Fibroblast of lung (primary cell): ENCODE measurements around the gene PRDM16. TPM values are rescaled to one million over a fixed set of nuclear protein-coding genes. Genes with fewer than 3 reads are reported as not detected.

ENCODE experiments used
- DNase-seq, 2 donors: peaks; one replicate each; pipeline versions ENCODE4 v3.0.0 to v3.0.0-alpha.2; 2010; ENCODE audit warnings: low read depth in 2 of 2
- H2AFZ ChIP-seq: 2 replicates; pipeline ENCODE4 v1.5.1; 2012; ENCODE audit warnings: low read length, control low read depth, inconsistent platforms
- H3K27ac ChIP-seq: 2 replicates; pipeline ENCODE4 v1.5.1; 2011; ENCODE audit warnings: low read length, control low read depth; ENCODE audit not compliant: insufficient read depth
- H3K27me3 ChIP-seq: 2 replicates; pipeline ENCODE4 v1.5.1; 2011; ENCODE audit warnings: mild to moderate bottlenecking, low read length; ENCODE audit not compliant: control insufficient read depth, insufficient read depth
- H3K36me3 ChIP-seq: 2 replicates; pipeline ENCODE4 v1.5.1; 2011; ENCODE audit warnings: low read length; ENCODE audit not compliant: control insufficient read depth, insufficient read depth
- H3K4me1 ChIP-seq: 2 replicates; pipeline ENCODE4 v1.5.1; 2011; ENCODE audit warnings: low read length; ENCODE audit not compliant: control insufficient read depth, insufficient read depth; ENCODE audit errors: extremely low read depth
- H3K4me2 ChIP-seq: 2 replicates; pipeline ENCODE4 v1.5.1; 2011; ENCODE audit warnings: low read length, control low read depth; ENCODE audit not compliant: insufficient read depth; ENCODE audit errors: extremely low read depth
- H3K4me3 ChIP-seq, 4 experiments: fragments of 200-600 bp in 1 of 4; sonication (generic) in 1 of 4; replicated peaks in 1 of 4; 2 replicates each; pipeline ENCODE4 v1.5.1; 2011 to 2016; ENCODE audit warnings: low read length in 4 of 4, low read depth in 3 of 4, mild to moderate bottlenecking in 3 of 4, control low read depth in 2 of 4, inconsistent platforms in 1 of 4, mixed read lengths in 1 of 4; ENCODE audit not compliant: insufficient read depth in 1 of 4; ENCODE audit errors: control extremely low read depth in 1 of 4
- H3K79me2 ChIP-seq: 2 replicates; pipeline ENCODE4 v1.5.1; 2012; ENCODE audit warnings: mild to moderate bottlenecking, low read length, inconsistent platforms; ENCODE audit not compliant: control insufficient read depth, insufficient read depth
- H3K9ac ChIP-seq: 2 replicates; pipeline ENCODE4 v1.5.1; 2011; ENCODE audit warnings: mild to moderate bottlenecking, low read length, control low read depth; ENCODE audit not compliant: insufficient read depth
- H3K9me3 ChIP-seq: 2 replicates; pipeline ENCODE4 v1.5.1; 2012; ENCODE audit warnings: low read depth, low read length; ENCODE audit not compliant: control insufficient read depth, insufficient read depth
- H4K20me1 ChIP-seq: 2 replicates; pipeline ENCODE4 v1.5.1; 2011; ENCODE audit warnings: low read length; ENCODE audit not compliant: control insufficient read depth, insufficient read depth; ENCODE audit errors: extremely low read depth
- CTCF ChIP-seq, 2 donors: IDR thresholded peaks in 1 of 2; conservative IDR thresholded peaks in 1 of 2; 1 replicate in 1 of 2; 2 replicates in 1 of 2; pipeline ENCODE4 v1.5.1; 2011 to 2012; ENCODE audit warnings: low read length in 2 of 2, control low read depth in 1 of 2, inconsistent platforms in 1 of 2, low read depth in 1 of 2, mild to moderate bottlenecking in 1 of 2
- EZH2 ChIP-seq: IDR thresholded peaks from 2 replicates; pipeline ENCODE4 v1.5.1; 2012; ENCODE audit warnings: low read length, control low read depth, mild to moderate bottlenecking; ENCODE audit errors: missing control alignments
- polyA plus RNA-seq, 2 donors: library from polyadenylated mRNA; depleted of rRNA in 1 of 2; stranded (reverse) in 1 of 2; unstranded in 1 of 2; fragments of >200 nt; gene quantifications; 2 replicates each; pipeline ENCODE4 v1.2.1, GENCODE V29; 2011 to 2012; ENCODE audit warnings: missing spikeins in 1 of 2
- total RNA-seq: library from RNA; depleted of rRNA; stranded (reverse); fragments of >200 nt; gene quantifications from 2 replicates; pipeline ENCODE4 v1.2.1, GENCODE V29; 2014

The PRDM16 gene
- total and polyA plus RNA-seq, 2 donors (not counting 1 experiment from before 2014, with no cell fraction given), result 0.30 to 1.8 TPM

DNA sequence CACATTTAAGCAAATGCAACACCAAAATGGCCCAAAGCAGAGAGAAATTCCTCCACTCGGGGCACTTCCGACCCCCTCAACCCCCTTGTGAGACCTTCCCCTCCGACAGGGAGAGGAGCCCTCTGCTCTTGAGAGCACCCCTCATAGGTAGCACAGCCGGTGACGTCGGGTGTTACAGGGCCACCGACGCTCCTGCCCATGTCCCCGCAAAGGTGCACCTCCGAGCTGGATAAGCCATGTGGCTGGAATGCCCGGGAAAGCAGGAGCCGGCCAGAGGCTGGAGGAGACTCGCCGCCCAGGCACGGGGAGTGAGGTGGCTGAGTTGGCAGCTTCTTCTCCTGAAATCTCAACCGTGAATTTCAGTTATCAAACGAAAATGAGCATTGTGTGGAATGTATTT, 318.4 kb downstream of the PRDM16 start:
- Histone ChIP-seq H3K27me3 (peaks cover 3% of the 10 kb centered on the region), H3K9me3 (no peaks in the 10 kb centered on the region), H2AFZ (no peak overlapping the region), H3K36me3 (no peaks in the 10 kb centered on the region), H3K9ac (no peak overlapping the region), H4K20me1 (no peaks in the 10 kb centered on the region), H3K4me1 (no peaks in the 10 kb centered on the region), H3K79me2 (no peaks in the 10 kb centered on the region), H3K4me2 (no peak overlapping the region), H3K27ac (no peak overlapping the region), H3K4me3 (no peak overlapping the region)
- DNase-seq, result no peak
- TF ChIP-seq CTCF (conservative IDR thresholded peaks at IDR 0.05 in 1 of 2, IDR thresholded peaks at IDR 0.05 in 1 of 2; ENCODE audit: low read depth in 1 of 2, low read length in 2 of 2) (no peak), EZH2 (no peak)

DNA sequence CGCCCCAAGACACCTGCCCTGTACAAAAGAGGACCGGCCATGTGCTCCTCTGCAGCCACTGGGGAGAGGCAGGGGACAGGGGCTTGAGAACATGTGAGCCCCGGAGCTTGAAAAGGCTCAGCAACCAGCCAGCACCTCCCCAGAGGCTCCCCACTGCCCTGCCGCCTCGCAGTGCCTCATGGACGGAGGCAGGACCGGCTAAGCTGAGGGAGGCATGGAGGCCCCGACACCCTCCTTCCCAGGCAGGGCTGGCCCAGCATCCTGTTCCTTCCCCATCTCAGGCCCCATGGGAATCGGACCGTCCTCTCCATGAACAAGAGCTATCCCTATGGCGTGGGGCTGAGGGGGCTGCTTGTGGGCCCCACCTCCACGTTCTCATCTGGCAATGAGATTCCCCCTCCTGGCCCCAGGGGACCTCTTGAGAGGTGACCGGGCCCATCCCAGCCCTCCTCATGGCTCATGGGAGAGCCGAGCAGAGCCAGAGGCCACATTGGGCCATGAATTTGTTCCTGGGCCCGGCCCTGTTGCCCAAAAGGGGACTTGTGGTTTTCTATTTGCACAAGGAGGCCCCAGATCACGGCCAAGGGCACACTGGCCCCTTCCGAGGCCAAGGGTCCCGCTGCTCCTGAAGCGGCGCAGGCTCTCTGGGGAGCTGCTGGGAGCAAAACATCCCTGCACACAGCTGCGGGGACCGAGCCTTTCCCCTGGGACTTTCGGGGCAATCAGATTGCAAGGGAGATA, 320.3 kb downstream of the PRDM16 start:
- no peaks in the 10 kb centered on the region for H3K36me3 ChIP-seq

DNA sequence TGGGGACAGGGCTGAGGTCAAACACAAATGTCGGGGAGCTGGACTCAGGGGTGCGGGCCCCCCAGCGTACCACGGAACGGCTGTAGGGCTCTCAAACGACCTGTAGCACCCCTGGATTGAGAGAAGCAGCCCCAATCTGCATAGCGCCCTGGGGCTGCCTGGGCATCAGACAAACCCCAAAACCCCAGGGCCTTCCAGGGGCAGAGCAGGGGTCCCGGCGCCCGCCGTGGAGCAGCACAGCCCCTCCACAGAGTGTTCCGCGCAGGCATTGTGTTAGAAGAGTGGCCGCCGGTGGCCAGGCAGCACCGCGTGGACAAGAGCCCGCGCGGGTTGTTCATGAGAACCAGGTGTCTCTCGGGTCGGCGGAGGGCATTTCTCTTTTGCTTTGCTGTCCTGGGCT, 321.3 kb downstream of the PRDM16 start:
- TF ChIP-seq CTCF (conservative IDR thresholded peaks at IDR 0.05 in 1 of 2, IDR thresholded peaks at IDR 0.05 in 1 of 2; ENCODE audit: low read depth in 1 of 2, low read length in 2 of 2) (no peak), EZH2 (no peak)
- no peaks in the 10 kb centered on the region for H4K20me1 ChIP-seq

More for the DNA sequence above, 320.3 kb downstream of the PRDM16 start:
- H3K9me3 ChIP-seq, result no peaks in the 10 kb centered on the region
- no peak overlapping the region for H3K4me3 ChIP-seq
- no peaks in the 10 kb centered on the region for H3K4me1 ChIP-seq
- no peak for DNase-seq
- H3K9ac ChIP-seq, result no peak overlapping the region
- peaks cover 16% of the 10 kb centered on the region for H3K27me3 ChIP-seq
- no peak overlapping the region for H3K4me2 ChIP-seq
- no peaks in the 10 kb centered on the region for H4K20me1 ChIP-seq
- no peak for TF ChIP-seq EZH2
- no peak for TF ChIP-seq CTCF (conservative IDR thresholded peaks at IDR 0.05 in 1 of 2, IDR thresholded peaks at IDR 0.05 in 1 of 2; ENCODE audit: low read depth in 1 of 2, low read length in 2 of 2)
- H3K27ac ChIP-seq, result no peak overlapping the region
- H2AFZ ChIP-seq, result no peak overlapping the region
- no peaks in the 10 kb centered on the region for H3K79me2 ChIP-seq

More for the DNA sequence above, 321.3 kb downstream of the PRDM16 start:
- Histone ChIP-seq H3K4me3 (no peak overlapping the region), H3K9ac (no peak overlapping the region), H3K27me3 (peaks cover 16% of the 10 kb centered on the region), H3K4me2 (no peak overlapping the region), H3K79me2 (no peaks in the 10 kb centered on the region), H3K4me1 (no peaks in the 10 kb centered on the region), H2AFZ (no peak overlapping the region), H3K27ac (no peak overlapping the region), H3K9me3 (no peaks in the 10 kb centered on the region), H3K36me3 (no peaks in the 10 kb centered on the region)
- DNase-seq, result no peak
